Transverse colon (tissue), 4 donors: ENCODE data around the gene MRPL19.

ENCODE experiments used
- CTCF ChIP-seq, 5 experiments: fragments of 200-600 bp in 3 of 5; fragments of 450-650 bp in 2 of 5; sonication (generic) in 3 of 5; IDR thresholded peaks; 1 replicate in 2 of 5; 2 replicates in 3 of 5; pipeline ENCODE4 v1.5.1; 2016 to 2017; ENCODE audit warnings: antibody characterized with exemption in 5 of 5, inconsistent platforms in 3 of 5, mild to moderate bottlenecking in 2 of 5, moderate library complexity in 1 of 5
- EP300 ChIP-seq: sonication (generic); formaldehyde crosslinking; IDR thresholded peaks from one replicate; pipeline ENCODE4 v1.6.1; 2017; ENCODE audit warnings: antibody characterized with exemption, low read depth
- POLR2A ChIP-seq: fragments of 450-650 bp; IDR thresholded peaks from one replicate; pipeline ENCODE4 v1.6.1; 2016; ENCODE audit warnings: antibody characterized with exemption, mild to moderate bottlenecking, moderate library complexity
- POLR2AphosphoS5 ChIP-seq, 3 donors: sonication (generic); formaldehyde crosslinking; IDR thresholded peaks; one replicate each; pipeline ENCODE4 v1.6.1; 2016; ENCODE audit warnings: antibody characterized with exemption in 3 of 3

GRCh38 chr2:75622929-75623328 is 23.7 kb upstream of the MRPL19 start:
- no peak for TF ChIP-seq POLR2A
- TF ChIP-seq CTCF (IDR thresholded peaks at IDR 0.05) = no peak
- TF ChIP-seq POLR2AphosphoS5 (IDR thresholded peaks at IDR 0.05) = no peak
- no peak for TF ChIP-seq EP300
